DOHH2 (cell line): ENCODE data around the gene OR51B6.
"Not testable (repeated sequence)": the region's sequence is repeated elsewhere in the genome, so short reads cannot be mapped to it uniquely, and the experiment has no call there.

Source experiments
- H3F3A ChIP-seq: fragments of 200-600 bp; sonication (generic), shearing (Covaris generic); 2 replicates; pipeline ENCODE4 v1.6.0; 2016; ENCODE audit warnings: antibody characterized with exemption, mild to moderate bottlenecking; ENCODE audit not compliant: control insufficient read depth, insufficient read depth
- H3K27ac ChIP-seq: fragments of 200-600 bp; sonication (generic); 2 replicates; pipeline ENCODE4 v1.5.1; 2014; ENCODE audit warnings: low read depth, mild to moderate bottlenecking, low read length, moderate library complexity
- H3K27me3 ChIP-seq: fragments of 200-600 bp; sonication (generic); 2 replicates; pipeline ENCODE4 v1.6.1; 2014; ENCODE audit warnings: mild to moderate bottlenecking, low read length, mixed read lengths; ENCODE audit not compliant: control insufficient read depth
- H3K36me3 ChIP-seq: fragments of 200-600 bp; sonication (generic); 2 replicates; pipeline ENCODE4 v1.6.1; 2014; ENCODE audit warnings: mild to moderate bottlenecking, low read length, moderate library complexity, mixed read lengths; ENCODE audit not compliant: control insufficient read depth
- H3K4me1 ChIP-seq: fragments of 200-600 bp; sonication (generic); 2 replicates; pipeline ENCODE4 v1.6.1; 2014; ENCODE audit warnings: mild to moderate bottlenecking, low read length, mixed read lengths; ENCODE audit not compliant: control insufficient read depth
- H3K4me2 ChIP-seq: fragments of 200-600 bp; sonication (generic); 2 replicates; pipeline ENCODE4 v1.6.0; 2014; ENCODE audit warnings: mild to moderate bottlenecking, low read length, moderate library complexity
- H3K4me3 ChIP-seq: fragments of 200-600 bp; sonication (generic); 2 replicates; pipeline ENCODE4 v1.5.1; 2014; ENCODE audit warnings: mild to moderate bottlenecking, low read length, mixed read lengths
- H3K79me2 ChIP-seq: fragments of 200-600 bp; sonication (generic); 2 replicates; pipeline ENCODE4 v1.6.1; 2014; ENCODE audit warnings: mild to moderate bottlenecking, low read length, mixed read lengths; ENCODE audit not compliant: control insufficient read depth
- H3K9me2 ChIP-seq: fragments of 200-600 bp; sonication (generic); replicated peaks from 2 replicates; pipeline ENCODE4 v1.6.1; 2014; ENCODE audit warnings: mild to moderate bottlenecking, low read length, mixed read lengths; ENCODE audit not compliant: control insufficient read depth
- H3K9me3 ChIP-seq: fragments of 200-600 bp; sonication (generic); 2 replicates; pipeline ENCODE4 v1.6.1; 2014; ENCODE audit warnings: antibody characterized with exemption, low read length, mixed read lengths; ENCODE audit not compliant: control insufficient read depth, insufficient read depth
- H4K20me1 ChIP-seq: fragments of 200-600 bp; sonication (generic); 2 replicates; pipeline ENCODE4 v1.6.0; 2014; ENCODE audit warnings: low read depth, mild to moderate bottlenecking, antibody characterized with exemption, low read length, moderate library complexity; ENCODE audit not compliant: control insufficient read depth, insufficient read depth
- CTCF ChIP-seq: fragments of 200-600 bp; sonication (generic); IDR thresholded peaks from one replicate; pipeline ENCODE4 v1.5.1; 2014; ENCODE audit warnings: antibody characterized with exemption, mild to moderate bottlenecking, low read depth, low read length; ENCODE audit not compliant: poor library complexity, severe bottlenecking
- EZH2phosphoT487 ChIP-seq: fragments of 200-600 bp; sonication (generic); IDR thresholded peaks from 2 replicates; pipeline ENCODE4 v1.6.1; 2017; ENCODE audit warnings: borderline replicate concordance, mild to moderate bottlenecking, antibody characterized with exemption, low read length, moderate library complexity, mixed read lengths

Gene OR51B6

GRCh38 chr11:5304046-5304445 lies 47.3 kb upstream of the OR51B6 start:
- Histone ChIP-seq H3K4me1 (no peaks in the 10 kb centered on the region), H3K27ac (no peak overlapping the region), H3K4me3 (no peak overlapping the region), H4K20me1 (no peaks in the 10 kb centered on the region), H3K36me3 (no peaks in the 10 kb centered on the region), H3K27me3 (no peaks in the 10 kb centered on the region), H3K4me2 (no peak overlapping the region), H3K9me2 (no peaks in the 10 kb centered on the region), H3F3A (no peaks in the 10 kb centered on the region), H3K9me3 (no peaks in the 10 kb centered on the region), H3K79me2 (no peaks in the 10 kb centered on the region)
- TF ChIP-seq EZH2phosphoT487 = no peak
- no peak for TF ChIP-seq CTCF

DNA sequence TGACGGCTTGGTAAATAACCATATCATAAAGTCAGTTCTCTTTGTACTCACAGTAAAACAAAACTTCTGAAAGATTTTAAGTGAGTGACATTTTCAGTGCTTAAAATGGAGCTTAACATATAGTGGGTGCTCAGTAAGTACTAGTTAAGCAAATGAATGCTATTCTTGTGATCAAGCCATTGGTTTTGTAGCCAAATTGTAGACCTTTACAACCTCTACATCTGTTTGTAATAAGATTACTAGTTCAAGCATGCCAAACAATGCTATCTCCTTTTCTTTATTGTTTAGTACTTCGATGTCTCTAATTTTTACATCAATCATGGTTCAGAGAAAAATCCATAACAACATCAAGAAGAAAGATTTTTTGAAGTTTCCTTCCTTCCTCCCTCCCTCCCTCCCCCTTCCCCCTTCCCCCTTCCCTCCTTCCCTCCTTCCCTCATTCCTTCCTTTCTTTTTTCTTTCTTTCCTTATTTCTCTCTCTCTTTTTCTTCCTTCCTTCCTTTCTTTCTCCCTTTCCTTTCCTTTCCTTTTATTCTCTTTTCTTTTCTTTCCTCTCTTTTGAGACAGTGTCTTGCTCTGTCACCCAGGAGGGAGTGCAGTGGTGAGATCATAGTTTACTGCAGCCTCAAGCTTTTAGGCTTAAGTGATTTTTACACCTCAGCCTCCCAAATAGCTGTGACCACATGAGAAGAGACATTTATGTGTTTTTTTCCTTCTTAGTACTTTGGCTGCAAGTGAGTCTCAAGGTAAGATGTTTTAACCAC lies 43.9 kb upstream of the OR51B6 start:
- Histone ChIP-seq H3K4me2 (no peak overlapping the region), H3K9me3 (no peaks in the 10 kb centered on the region), H3K9me2 (no peaks in the 10 kb centered on the region), H3K79me2 (no peaks in the 10 kb centered on the region), H3K4me3 (no peak overlapping the region), H3K4me1 (no peaks in the 10 kb centered on the region), H3K36me3 (no peaks in the 10 kb centered on the region), H3K27ac (no peak overlapping the region), H3F3A (no peaks in the 10 kb centered on the region), H3K27me3 (no peaks in the 10 kb centered on the region), H4K20me1 (no peaks in the 10 kb centered on the region)
- TF ChIP-seq EZH2phosphoT487 (no peak), CTCF (no peak)

GRCh38 chr11:5310423-5310822 lies 40.9 kb upstream of the OR51B6 start:
- Histone ChIP-seq H3F3A (no peaks in the 10 kb centered on the region), H3K9me3 (no peaks in the 10 kb centered on the region), H3K79me2 (no peaks in the 10 kb centered on the region), H3K4me3 (no peak overlapping the region), H3K27ac (no peak overlapping the region), H3K4me2 (no peak overlapping the region), H3K9me2 (no peaks in the 10 kb centered on the region), H3K36me3 (no peaks in the 10 kb centered on the region), H3K4me1 (no peaks in the 10 kb centered on the region), H3K27me3 (no peaks in the 10 kb centered on the region), H4K20me1 (no peaks in the 10 kb centered on the region)
- TF ChIP-seq CTCF (no peak), EZH2phosphoT487 (no peak)

GRCh38 chr11:5313326-5314023 lies 37.8 kb upstream of the OR51B6 start:
- H3K9me2 ChIP-seq, H3K9me3 ChIP-seq, H3K27me3 ChIP-seq, H4K20me1 ChIP-seq, H3K4me3 ChIP-seq, H3K4me2 ChIP-seq, H3K36me3 ChIP-seq, H3K79me2 ChIP-seq, H3K27ac ChIP-seq, H3K4me1 ChIP-seq, H3F3A ChIP-seq: not testable (repeated sequence)
